SK-N-MC (cell line): ENCODE data around the gene RASEF.

ENCODE experiments used
- EZH2 ChIP-seq: fragments of 200-600 bp; sonication (generic); IDR thresholded peaks from one replicate; pipeline ENCODE4 v1.6.1; 2017; ENCODE audit warnings: antibody characterized with exemption
- POLR2AphosphoS5 ChIP-seq: IDR thresholded peaks from 2 replicates; pipeline ENCODE4 v1.6.1; 2012; ENCODE audit warnings: mild to moderate bottlenecking, low read depth, low read length, borderline replicate concordance

- TF ChIP-seq POLR2AphosphoS5 (no peak), EZH2 (no peak)
These were observed 75.4 kb downstream of the RASEF start for GRCh38 chr9:82987370-82988189.
